Spleen (tissue), 11 donors: ENCODE data around the gene PPP6R3. TPM values are rescaled to one million over a fixed set of nuclear protein-coding genes. Genes with fewer than 3 reads are reported as not detected.

Source experiments
- DNase-seq: peaks from one replicate; pipeline ENCODE4 v3.0.0-alpha.2; 2020
- H3K27ac ChIP-seq, 8 donors: fragments of 200-600 bp; sonication (generic) in 7 of 8; 1 replicate in 4 of 8; 2 replicates in 4 of 8; pipeline versions ENCODE4 v1.5.0 to v1.8.0; 2016 to 2021; ENCODE audit warnings: inconsistent platforms in 4 of 8, mild to moderate bottlenecking in 4 of 8, moderate library complexity in 1 of 8
- H3K27me3 ChIP-seq, 7 donors: fragments of 200-600 bp; sonication (generic) in 6 of 7; replicated peaks in 1 of 7; 1 replicate in 4 of 7; 2 replicates in 3 of 7; pipeline versions ENCODE4 v1.5.0 to v1.8.0; 2016 to 2021; ENCODE audit warnings: inconsistent platforms in 3 of 7, mild to moderate bottlenecking in 1 of 7
- H3K36me3 ChIP-seq, 6 donors: fragments of 200-600 bp; sonication (generic) in 5 of 6; 1 replicate in 4 of 6; 2 replicates in 2 of 6; pipeline versions ENCODE4 v1.5.0 to v1.8.0; 2016 to 2021; ENCODE audit warnings: inconsistent platforms in 2 of 6
- H3K4me1 ChIP-seq, 6 donors: fragments of 200-600 bp; sonication (generic) in 5 of 6; 1 replicate in 3 of 6; 2 replicates in 3 of 6; pipeline versions ENCODE4 v1.5.0 to v1.8.0; 2016 to 2021; ENCODE audit warnings: inconsistent platforms in 3 of 6
- H3K4me3 ChIP-seq, 8 donors: fragments of 200-600 bp; sonication (generic) in 7 of 8; 1 replicate in 4 of 8; 2 replicates in 4 of 8; pipeline versions ENCODE4 v1.5.0 to v1.8.0; 2016 to 2021; ENCODE audit warnings: inconsistent platforms in 4 of 8, mild to moderate bottlenecking in 4 of 8, moderate library complexity in 2 of 8
- H3K9me3 ChIP-seq, 8 donors: fragments of 200-600 bp; sonication (generic) in 7 of 8; 1 replicate in 4 of 8; 2 replicates in 4 of 8; pipeline versions ENCODE4 v1.5.0 to v1.8.0; 2016 to 2021; ENCODE audit warnings: inconsistent platforms in 4 of 8
- POLR2A ChIP-seq, 3 donors: fragments of 450-650 bp; IDR thresholded peaks; one replicate each; pipeline ENCODE4 v1.5.1; 2017; ENCODE audit warnings: antibody characterized with exemption in 3 of 3, mild to moderate bottlenecking in 1 of 3
- POLR2AphosphoS5 ChIP-seq, 3 donors: sonication (generic); formaldehyde crosslinking; IDR thresholded peaks; one replicate each; pipeline ENCODE4 v1.5.1; 2017; ENCODE audit warnings: antibody characterized with exemption in 3 of 3
- WGBS, 5 donors: extraction: QIAGEN DNeasy Blood & Tissue Kit in 3 of 5; methylation state at CpG; one replicate each; pipeline versions ENCODE4 v1.1.5 to v1.1.7; 2013 to 2018; 5-methylcytosine and 5-hydroxymethylcytosine counted together
- intact Hi-C: fragments of 100-400 bp; cut with DNase I; formaldehyde crosslinking; loops from one replicate; pipeline ENCODE4 v1.15.0; 2023; ENCODE audit warnings: low total_unique reads
- polyA plus RNA-seq, 3 donors: library from polyadenylated mRNA; stranded (reverse); fragments of 200-250 nt; gene quantifications; one replicate each; pipeline ENCODE4 v1.2.1, GENCODE V29; 2013
- total RNA-seq, 7 donors: library from RNA; depleted of rRNA in 3 of 7; stranded (reverse); fragments of >200 nt in 3 of 7; fragmentation: NEBNext Ultra II Directional in 4 of 7; extraction: Animal tissue kit (Norgen Biotek cat#: 25700) in 4 of 7; gene quantifications; one replicate each; pipeline versions ENCODE4 v1.1.0 to v1.2.1, GENCODE V29; 2016 to 2021
- TF ChIP-seq, protein P1 (sequence below), 11 experiments: fragments of 200-600 bp in 7 of 11; fragments of 450-650 bp in 4 of 11; sonication (generic) in 4 of 11; IDR thresholded peaks in 8 of 11; conservative IDR thresholded peaks in 3 of 11; 1 replicate in 7 of 11; 2 replicates in 4 of 11; pipeline versions ENCODE4 v1.4.0 to v1.8.0; 2016 to 2021; ENCODE audit warnings: antibody characterized with exemption in 11 of 11, inconsistent platforms in 4 of 11, mild to moderate bottlenecking in 1 of 11
- donor health status: healthy with polysubstance abuse.
- donor health status: DM: no; HTN: no; CAD: no; lungs with moderate emphysema.
- donor health status: DM: no; HTN: no; CAD: no.
- donor health status: Bipolar disorder and iron deficiency.
- donor health status: healthy.
- donor health status: DM: no; HTN: no; CAD: no.
- donor health status: DM: yes; HTN: yes; CAD: no.

The PPP6R3 gene
- total and polyA plus RNA-seq, 10 donors = 23.9 to 178 (median 122) TPM

DNA sequence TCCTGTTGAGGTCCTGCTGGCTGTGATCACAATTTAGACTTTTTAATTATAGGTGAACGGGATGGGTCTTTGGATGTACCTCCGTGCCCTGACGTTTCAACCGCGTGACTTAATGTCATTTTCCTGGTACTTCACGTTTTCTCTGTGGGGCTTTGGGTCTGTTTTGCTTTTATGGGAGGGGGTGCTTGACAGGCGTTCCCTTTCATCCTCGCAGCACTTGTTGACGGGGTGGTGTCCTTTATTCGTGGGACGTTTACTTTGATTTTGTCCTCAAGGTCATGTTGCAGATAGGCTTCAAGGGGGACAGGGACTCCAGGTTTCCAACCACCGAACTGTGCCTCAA, 994 bp downstream of the PPP6R3 start:
- H3K4me1 ChIP-seq = peaks cover 41 to 62% (median 56%) of the 10 kb centered on the region in 6 donors
- H3K36me3 ChIP-seq = peaks cover 0 to 3% (median 0%) of the 10 kb centered on the region in 6 donors
- 1 to 3% (median 2%) methylated on average over 12 of the region's 12 CpGs for WGBS, 5 donors
- H3K27ac ChIP-seq = peak overlapping the region in 5 of 8 donors; percentile 97 to 99 (median 99)
- TF ChIP-seq POLR2AphosphoS5 (IDR thresholded peaks at IDR 0.05) (no peak), POLR2A (IDR thresholded peaks at IDR 0.05) (no peak)
- TF ChIP-seq, protein P1, sequence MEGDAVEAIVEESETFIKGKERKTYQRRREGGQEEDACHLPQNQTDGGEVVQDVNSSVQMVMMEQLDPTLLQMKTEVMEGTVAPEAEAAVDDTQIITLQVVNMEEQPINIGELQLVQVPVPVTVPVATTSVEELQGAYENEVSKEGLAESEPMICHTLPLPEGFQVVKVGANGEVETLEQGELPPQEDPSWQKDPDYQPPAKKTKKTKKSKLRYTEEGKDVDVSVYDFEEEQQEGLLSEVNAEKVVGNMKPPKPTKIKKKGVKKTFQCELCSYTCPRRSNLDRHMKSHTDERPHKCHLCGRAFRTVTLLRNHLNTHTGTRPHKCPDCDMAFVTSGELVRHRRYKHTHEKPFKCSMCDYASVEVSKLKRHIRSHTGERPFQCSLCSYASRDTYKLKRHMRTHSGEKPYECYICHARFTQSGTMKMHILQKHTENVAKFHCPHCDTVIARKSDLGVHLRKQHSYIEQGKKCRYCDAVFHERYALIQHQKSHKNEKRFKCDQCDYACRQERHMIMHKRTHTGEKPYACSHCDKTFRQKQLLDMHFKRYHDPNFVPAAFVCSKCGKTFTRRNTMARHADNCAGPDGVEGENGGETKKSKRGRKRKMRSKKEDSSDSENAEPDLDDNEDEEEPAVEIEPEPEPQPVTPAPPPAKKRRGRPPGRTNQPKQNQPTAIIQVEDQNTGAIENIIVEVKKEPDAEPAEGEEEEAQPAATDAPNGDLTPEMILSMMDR (IDR thresholded peaks at IDR 0.05 in 8 of 11, conservative IDR thresholded peaks at IDR 0.05 in 3 of 11) = no peak
- no peaks in the 10 kb centered on the region for H3K9me3 ChIP-seq
- H3K27me3 ChIP-seq = no peaks in the 10 kb centered on the region
- peak overlapping the region; percentile 72 to 97 (median 87) for H3K4me3 ChIP-seq
- peak; percentile 25 for DNase-seq
- intact Hi-C loops = no loop called here

DNA sequence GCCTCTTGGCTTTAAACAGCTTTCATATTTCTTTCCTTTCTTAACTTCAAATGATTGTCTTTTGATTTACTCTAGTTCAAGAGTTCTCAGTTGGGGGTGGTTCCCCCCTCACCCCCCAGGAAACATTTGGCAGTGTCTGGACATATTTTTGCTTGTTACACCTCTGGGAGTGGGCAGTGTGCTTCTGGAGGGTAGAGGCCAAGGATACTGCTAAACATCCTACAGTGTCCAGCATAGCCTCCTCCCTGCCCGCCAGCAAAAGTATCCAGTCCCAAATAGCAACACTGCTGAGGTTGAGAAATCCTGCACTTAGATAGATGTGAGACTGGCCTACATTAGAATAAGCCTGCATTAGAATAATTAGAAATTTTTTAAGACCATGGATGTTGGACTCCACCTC, 3.2 kb downstream of the PPP6R3 start:
- peaks cover 0 to 14% (median 0%) of the 10 kb centered on the region in 6 donors for H3K36me3 ChIP-seq
- peaks cover 55 to 82% (median 78%) of the 10 kb centered on the region in 6 donors for H3K4me1 ChIP-seq
- intact Hi-C loops = no loop called here
- H3K27me3 ChIP-seq = no peaks in the 10 kb centered on the region
- H3K4me3 ChIP-seq = peak overlapping the region in 1 of 8 donors; percentile 97
- TF ChIP-seq, protein P1 (IDR thresholded peaks at IDR 0.05 in 8 of 11, conservative IDR thresholded peaks at IDR 0.05 in 3 of 11) = no peak
- no peak for TF ChIP-seq POLR2A (IDR thresholded peaks at IDR 0.05)
- no peak for TF ChIP-seq POLR2AphosphoS5 (IDR thresholded peaks at IDR 0.05)
- peak; percentile 32 for DNase-seq
- WGBS, 5 donors = 70 to 84% (median 79%) methylated on average over 1 of the region's 1 CpG
- H3K9me3 ChIP-seq = no peaks in the 10 kb centered on the region
- peak overlapping the region in 1 of 8 donors; percentile 18 for H3K27ac ChIP-seq

DNA sequence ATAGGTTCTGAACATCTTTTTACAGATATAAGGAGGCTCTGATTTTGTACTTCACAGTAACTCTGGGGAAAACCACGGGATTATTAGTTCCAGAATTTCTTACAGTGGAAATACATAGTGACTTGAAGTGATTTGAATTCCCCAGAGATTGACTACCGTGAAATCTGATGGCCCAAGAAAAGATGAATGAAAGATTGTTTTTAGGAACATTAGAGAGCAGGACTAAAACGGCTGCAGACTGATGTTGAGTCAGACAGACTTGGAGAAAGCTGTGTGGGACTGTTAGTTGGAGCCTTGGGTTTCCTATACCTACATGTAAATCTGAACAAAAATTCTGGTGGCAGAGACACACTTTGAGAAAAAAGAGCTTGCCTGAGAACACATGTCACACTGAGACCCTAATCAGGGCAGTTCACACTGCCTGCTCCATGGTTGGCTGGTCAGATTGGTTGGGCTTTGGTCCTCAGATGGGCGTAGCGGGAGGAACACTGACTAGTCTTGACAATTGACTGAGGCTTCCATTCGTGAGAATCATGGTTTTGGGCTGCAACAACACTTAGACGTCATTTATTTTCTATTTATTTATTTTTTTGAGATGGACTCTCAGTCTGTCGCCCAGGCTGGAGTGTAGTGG, 6.8 kb downstream of the PPP6R3 start:
- WGBS, 5 donors = 75 to 83% (median 80%) methylated on average over 8 of the region's 8 CpGs
- Histone ChIP-seq H3K27ac (no peak overlapping the region), H3K4me1 (peaks cover 85 to 100% (median 98%) of the 10 kb centered on the region in 6 donors), H3K36me3 (peaks cover 0 to 23% (median 0%) of the 10 kb centered on the region in 6 donors), H3K27me3 (no peaks in the 10 kb centered on the region), H3K4me3 (no peak overlapping the region), H3K9me3 (no peaks in the 10 kb centered on the region)
- intact Hi-C loops = no loop called here
- DNase-seq = no peak
- no peak for TF ChIP-seq POLR2AphosphoS5 (IDR thresholded peaks at IDR 0.05)
- TF ChIP-seq, protein P1 (IDR thresholded peaks at IDR 0.05 in 8 of 11, conservative IDR thresholded peaks at IDR 0.05 in 3 of 11) = no peak
- TF ChIP-seq POLR2A (IDR thresholded peaks at IDR 0.05) = no peak

DNA sequence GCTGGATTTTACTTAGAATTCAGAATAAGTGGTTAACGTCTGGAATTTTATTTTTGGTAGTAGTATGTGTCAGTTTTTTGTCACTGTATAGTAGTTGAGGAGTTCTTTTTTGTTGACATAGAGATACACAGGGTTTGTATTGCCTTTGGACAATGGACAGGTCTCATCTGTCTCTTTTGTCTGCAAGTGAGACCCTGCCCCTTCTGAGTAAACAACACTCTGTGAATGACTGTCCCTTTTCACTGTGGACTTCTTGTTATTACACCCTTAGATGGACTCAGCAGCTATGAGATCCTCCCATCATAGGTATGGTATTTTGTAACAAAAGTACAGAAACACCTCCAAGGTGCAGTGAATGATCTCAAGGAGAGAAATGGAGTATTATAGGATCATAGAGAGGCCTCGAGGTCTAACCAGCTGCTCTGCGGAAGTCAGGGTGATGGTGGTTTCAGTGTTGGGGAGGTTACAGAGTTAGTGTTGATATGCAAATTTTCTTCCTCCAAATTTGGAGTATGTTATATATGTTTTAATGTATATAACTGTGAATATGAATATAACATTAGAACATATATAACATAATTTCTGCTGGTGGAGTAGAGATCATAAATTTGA, 7.8 kb downstream of the PPP6R3 start:
- 27 to 43% (median 40%) methylated on average over 3 of the region's 3 CpGs for WGBS, 5 donors
- peak overlapping the region in 1 of 8 donors; percentile 10 for H3K27ac ChIP-seq

More for the DNA sequence above, 7.8 kb downstream of the PPP6R3 start:
- Histone ChIP-seq H3K4me1 (peaks cover 80 to 100% (median 98%) of the 10 kb centered on the region in 6 donors), H3K36me3 (peaks cover 0 to 23% (median 0%) of the 10 kb centered on the region in 6 donors), H3K9me3 (no peaks in the 10 kb centered on the region), H3K27me3 (no peaks in the 10 kb centered on the region), H3K4me3 (no peak overlapping the region)
- TF ChIP-seq, protein P1 (IDR thresholded peaks at IDR 0.05 in 8 of 11, conservative IDR thresholded peaks at IDR 0.05 in 3 of 11) = no peak
- no peak for TF ChIP-seq POLR2AphosphoS5 (IDR thresholded peaks at IDR 0.05)
- TF ChIP-seq POLR2A (IDR thresholded peaks at IDR 0.05) = no peak
- no peak for DNase-seq
- intact Hi-C loops = no loop called here
